WTC11 (cell line): ENCODE results near the gene RNF224. TPM values are rescaled to one million over a fixed set of nuclear protein-coding genes. Genes with fewer than 3 reads are reported as not detected.

ENCODE experiments used
- AFF4 ChIP-seq: sonication (generic); formaldehyde crosslinking; IDR thresholded peaks from 2 replicates; pipeline ENCODE4 v1.8.1; 2023; ENCODE audit warnings: mild to moderate bottlenecking, missing genetic modification reagents, borderline replicate concordance
- ATF1 ChIP-seq: sonication (generic); formaldehyde crosslinking; IDR thresholded peaks from 2 replicates; pipeline ENCODE4 v1.8.1; 2023; ENCODE audit warnings: mild to moderate bottlenecking, moderate library complexity, missing genetic modification reagents
- E2F5 ChIP-seq: sonication (generic); formaldehyde crosslinking; IDR thresholded peaks from 2 replicates; pipeline ENCODE4 v1.8.1; 2022; ENCODE audit warnings: mild to moderate bottlenecking, moderate library complexity, missing genetic modification reagents
- FOXP1 ChIP-seq: sonication (generic); formaldehyde crosslinking; IDR thresholded peaks from 2 replicates; pipeline ENCODE4 v1.8.0; 2022; ENCODE audit warnings: missing genetic modification reagents, mild to moderate bottlenecking, moderate library complexity, borderline replicate concordance
- FOXP4 ChIP-seq: sonication (generic); formaldehyde crosslinking; IDR thresholded peaks from 2 replicates; pipeline ENCODE4 v1.8.0; 2022; ENCODE audit warnings: mild to moderate bottlenecking, missing genetic modification reagents
- GABPB1 ChIP-seq: sonication (generic); formaldehyde crosslinking; IDR thresholded peaks from 2 replicates; pipeline ENCODE4 v1.8.1; 2023; ENCODE audit warnings: mild to moderate bottlenecking, missing genetic modification reagents
- HMGA2 ChIP-seq: fragments of 250-450 bp; sonication (Bioruptor Pico); IDR thresholded peaks from 2 replicates; pipeline ENCODE4 v1.4.0; 2021; ENCODE audit warnings: mild to moderate bottlenecking, moderate library complexity
- IRF1 ChIP-seq: sonication (generic); formaldehyde crosslinking; IDR thresholded peaks from 2 replicates; pipeline ENCODE4 v1.8.0; 2023; ENCODE audit warnings: missing genetic modification reagents
- NR2C2 ChIP-seq: sonication (generic); formaldehyde crosslinking; IDR thresholded peaks from 2 replicates; pipeline ENCODE4 v1.8.0; 2022; ENCODE audit warnings: mild to moderate bottlenecking, missing genetic modification reagents
- PREB ChIP-seq: sonication (generic); formaldehyde crosslinking; IDR thresholded peaks from 2 replicates; pipeline ENCODE4 v1.8.1; 2022; ENCODE audit warnings: mild to moderate bottlenecking, missing genetic modification reagents, moderate library complexity, borderline replicate concordance
- RELA ChIP-seq: sonication (generic); formaldehyde crosslinking; IDR thresholded peaks from 2 replicates; pipeline ENCODE4 v1.8.1; 2022; ENCODE audit warnings: missing genetic modification reagents, mild to moderate bottlenecking, borderline replicate concordance
- SMAD3 ChIP-seq: sonication (generic); formaldehyde crosslinking; IDR thresholded peaks from 2 replicates; pipeline ENCODE4 v1.8.0; 2022; ENCODE audit warnings: missing genetic modification reagents, mild to moderate bottlenecking, borderline replicate concordance
- TEAD1 ChIP-seq: sonication (generic); formaldehyde crosslinking; IDR thresholded peaks from 2 replicates; pipeline ENCODE4 v1.8.0; 2022; ENCODE audit warnings: mild to moderate bottlenecking, missing genetic modification reagents
- TEAD4 ChIP-seq: sonication (generic); formaldehyde crosslinking; IDR thresholded peaks from 2 replicates; pipeline ENCODE4 v1.8.0; 2022; ENCODE audit warnings: mild to moderate bottlenecking, missing genetic modification reagents
- TP53 ChIP-seq: sonication (generic); formaldehyde crosslinking; IDR thresholded peaks from 2 replicates; pipeline ENCODE4 v1.8.1; 2023; ENCODE audit warnings: mild to moderate bottlenecking, missing genetic modification reagents
- ZBTB43 ChIP-seq: sonication (generic); formaldehyde crosslinking; IDR thresholded peaks from 2 replicates; pipeline ENCODE4 v1.8.1; 2023; ENCODE audit warnings: mild to moderate bottlenecking, missing genetic modification reagents
- ZNF219 ChIP-seq: sonication (generic); formaldehyde crosslinking; IDR thresholded peaks from 2 replicates; pipeline ENCODE4 v1.8.0; 2023; ENCODE audit warnings: missing genetic modification reagents, mild to moderate bottlenecking, borderline replicate concordance
- ZNF281 ChIP-seq: sonication (generic); formaldehyde crosslinking; IDR thresholded peaks from 2 replicates; pipeline ENCODE4 v1.8.0; 2023; ENCODE audit warnings: mild to moderate bottlenecking, missing genetic modification reagents
- ZNF416 ChIP-seq: fragments of 250-450 bp; sonication (Bioruptor Pico); IDR thresholded peaks from 2 replicates; pipeline ENCODE4 v1.9.0; 2021; ENCODE audit warnings: mild to moderate bottlenecking, inconsistent platforms
- ZNF532 ChIP-seq: fragments of 250-450 bp; sonication (Bioruptor Pico); IDR thresholded peaks from 2 replicates; pipeline ENCODE4 v1.9.0; 2021; ENCODE audit warnings: mild to moderate bottlenecking, borderline replicate concordance
- total RNA-seq: library from RNA; stranded (reverse); gene quantifications from 3 replicates; pipeline ENCODE4 v1.2.3, GENCODE V29; 2021

RNF224 gene
- total RNA-seq, 1 experiment from 2014 or later, result 0.59 TPM

- TF ChIP-seq GABPB1 (peak; percentile 66; the same call in 1 of the 2 replicates), ZNF416 (CRISPR knock-in tag) (peak; percentile 81; the same call in 1 of the 2 replicates), TEAD1 (0 out of 2 replicates have a peak, but pooled peaks have one; percentile 70), HMGA2 (CRISPR knock-in tag) (peak; percentile 52), ZNF219 (no peak), AFF4 (CRISPR knock-in tag) (no peak), TP53 (CRISPR knock-in tag) (0 out of 2 replicates have a peak, but pooled peaks have one; percentile 28), FOXP1 (peak; percentile 50; the same call in 1 of the 2 replicates), ZNF281 (CRISPR knock-in tag) (no peak), IRF1 (CRISPR knock-in tag) (no peak), RELA (no peak), ZNF532 (CRISPR knock-in tag) (peak; percentile 22; the same call in 1 of the 2 replicates), PREB (CRISPR knock-in tag) (no peak), NR2C2 (CRISPR knock-in tag) (no peak), FOXP4 (CRISPR knock-in tag) (peak; percentile 62; the same call in 1 of the 2 replicates), SMAD3 (CRISPR knock-in tag) (no peak; the same call in 1 of the 2 replicates), TEAD4 (CRISPR knock-in tag) (no peak), ZBTB43 (CRISPR knock-in tag) (peak; percentile 61; the same call in 1 of the 2 replicates), E2F5 (CRISPR knock-in tag) (peak; percentile 67; the same call in 1 of the 2 replicates), ATF1 (CRISPR knock-in tag) (no peak)
Measured at GRCh38 chr9:137240841-137241489, 13.7 kb downstream of the RNF224 start, which contains the start of gene TUBB4B (continued).
